C4-2B (cell line): Measurements from ENCODE around the gene UNCX.

Source experiments
- H3K27ac ChIP-seq: fragments of 450-650 bp; 2 replicates; pipeline ENCODE4 v1.5.1; 2017
- ZFX ChIP-seq: fragments of 450-650 bp; IDR thresholded peaks from 2 replicates; pipeline ENCODE4 v1.6.1; 2017
- TF ChIP-seq, protein P1 (sequence below): fragments of 450-650 bp; conservative IDR thresholded peaks from 2 replicates; pipeline ENCODE4 v1.5.1; 2017; ENCODE audit warnings: mild to moderate bottlenecking

UNCX gene

DNA sequence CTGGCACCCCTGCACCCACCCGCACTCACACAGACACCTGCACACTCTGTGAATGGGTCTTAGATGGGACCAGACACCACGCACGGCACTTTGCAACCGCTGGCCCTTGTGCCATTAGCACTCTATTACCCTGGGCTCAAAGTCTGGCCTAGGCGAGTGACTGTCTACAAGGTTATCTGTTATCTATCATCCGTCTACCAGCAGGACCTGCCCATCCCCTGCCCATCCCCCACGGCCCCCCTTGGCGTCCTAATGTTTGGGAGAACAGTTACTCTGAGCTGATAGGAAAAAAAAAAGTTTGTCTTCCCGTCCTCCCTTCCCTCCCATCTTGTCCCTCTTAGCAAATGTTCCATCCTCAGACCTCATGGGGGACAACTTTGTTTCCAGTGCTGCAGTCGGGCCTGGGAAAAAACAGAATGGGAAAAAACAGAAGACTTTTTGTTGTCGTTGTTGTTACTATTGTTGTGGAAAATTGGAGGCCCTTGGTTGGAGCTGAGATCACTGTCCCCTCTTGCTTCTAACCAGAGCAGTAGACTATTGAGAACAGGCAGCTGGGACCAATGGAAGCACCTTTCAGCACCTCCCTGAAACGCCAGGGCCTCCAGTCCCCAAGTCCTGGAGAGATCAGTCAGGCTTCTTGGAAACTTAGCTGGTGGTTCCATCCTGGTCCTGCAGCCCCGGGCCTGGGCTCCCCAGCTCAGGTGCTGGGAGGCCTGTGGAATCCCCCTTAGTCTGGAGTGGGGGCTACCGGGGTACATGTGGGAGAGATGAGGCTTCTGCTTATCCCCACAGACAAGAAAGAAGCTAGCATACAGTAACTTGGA, 12.2 kb downstream of the UNCX start:
- no peak overlapping the region for H3K27ac ChIP-seq
- TF ChIP-seq ZFX: no peak
- TF ChIP-seq, protein P1, sequence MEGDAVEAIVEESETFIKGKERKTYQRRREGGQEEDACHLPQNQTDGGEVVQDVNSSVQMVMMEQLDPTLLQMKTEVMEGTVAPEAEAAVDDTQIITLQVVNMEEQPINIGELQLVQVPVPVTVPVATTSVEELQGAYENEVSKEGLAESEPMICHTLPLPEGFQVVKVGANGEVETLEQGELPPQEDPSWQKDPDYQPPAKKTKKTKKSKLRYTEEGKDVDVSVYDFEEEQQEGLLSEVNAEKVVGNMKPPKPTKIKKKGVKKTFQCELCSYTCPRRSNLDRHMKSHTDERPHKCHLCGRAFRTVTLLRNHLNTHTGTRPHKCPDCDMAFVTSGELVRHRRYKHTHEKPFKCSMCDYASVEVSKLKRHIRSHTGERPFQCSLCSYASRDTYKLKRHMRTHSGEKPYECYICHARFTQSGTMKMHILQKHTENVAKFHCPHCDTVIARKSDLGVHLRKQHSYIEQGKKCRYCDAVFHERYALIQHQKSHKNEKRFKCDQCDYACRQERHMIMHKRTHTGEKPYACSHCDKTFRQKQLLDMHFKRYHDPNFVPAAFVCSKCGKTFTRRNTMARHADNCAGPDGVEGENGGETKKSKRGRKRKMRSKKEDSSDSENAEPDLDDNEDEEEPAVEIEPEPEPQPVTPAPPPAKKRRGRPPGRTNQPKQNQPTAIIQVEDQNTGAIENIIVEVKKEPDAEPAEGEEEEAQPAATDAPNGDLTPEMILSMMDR: no peak

DNA sequence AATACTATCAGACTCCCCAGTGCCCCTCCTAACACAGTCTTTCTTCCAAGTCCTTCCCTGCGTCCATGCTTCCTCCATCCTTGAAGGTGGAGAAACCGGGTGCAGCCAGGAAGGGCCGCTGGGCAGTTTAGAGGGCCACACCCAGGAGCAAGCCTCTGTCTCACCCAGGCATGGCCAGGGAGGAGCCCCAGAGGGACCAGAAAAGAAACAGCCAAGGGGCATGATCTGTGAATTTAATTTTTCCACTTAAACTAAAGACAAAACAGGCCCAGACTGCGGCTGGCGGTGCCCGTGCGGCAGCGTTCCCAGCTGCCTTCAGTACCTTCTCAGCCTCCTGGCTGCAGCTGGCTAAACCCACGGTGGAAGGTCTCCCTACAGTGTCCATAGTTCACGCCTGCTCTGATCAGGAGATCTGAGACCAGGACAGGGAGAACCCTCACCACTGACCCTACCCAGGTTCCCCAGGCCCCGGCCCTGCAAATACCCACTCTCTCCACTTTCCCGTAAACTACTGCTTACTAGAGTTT, 12.9 kb downstream of the UNCX start:
- no peak overlapping the region for H3K27ac ChIP-seq
- no peak for TF ChIP-seq ZFX
- TF ChIP-seq, protein P1: no peak

GRCh38 chr7:1246160-1246870, 13.6 kb downstream of the UNCX start:
- TF ChIP-seq, protein P1: no peak
- TF ChIP-seq ZFX: no peak
- H3K27ac ChIP-seq: no peak overlapping the region

- H3K27ac ChIP-seq: no peak overlapping the region
- TF ChIP-seq ZFX: no peak
- TF ChIP-seq, protein P1: no peak
Observed at GRCh38 chr7:1246871-1247526, 14.3 kb downstream of the UNCX start.

- no peak overlapping the region for H3K27ac ChIP-seq
- no peak for TF ChIP-seq ZFX
- TF ChIP-seq, protein P1: no peak
Observed at GRCh38 chr7:1247527-1248041, 14.9 kb downstream of the UNCX start.

GRCh38 chr7:1248143-1248915, 15.7 kb downstream of the UNCX start:
- TF ChIP-seq ZFX: no peak
- TF ChIP-seq, protein P1: no peak
- no peak overlapping the region for H3K27ac ChIP-seq
